ENCODE measurements around the gene FLOT1. TPM values are rescaled to one million over a fixed set of nuclear protein-coding genes. Genes with fewer than 3 reads are reported as not detected.
A peak's percentile ranks its signal among the peaks of the same experiment; 100 is the strongest.

The FLOT1 gene
- total and polyA plus RNA-seq, 2 of the 13 experiments (the other 11 are each of a cell fraction or from before 2014, with no cell fraction given): 82.3 to 130 TPM

DNA sequence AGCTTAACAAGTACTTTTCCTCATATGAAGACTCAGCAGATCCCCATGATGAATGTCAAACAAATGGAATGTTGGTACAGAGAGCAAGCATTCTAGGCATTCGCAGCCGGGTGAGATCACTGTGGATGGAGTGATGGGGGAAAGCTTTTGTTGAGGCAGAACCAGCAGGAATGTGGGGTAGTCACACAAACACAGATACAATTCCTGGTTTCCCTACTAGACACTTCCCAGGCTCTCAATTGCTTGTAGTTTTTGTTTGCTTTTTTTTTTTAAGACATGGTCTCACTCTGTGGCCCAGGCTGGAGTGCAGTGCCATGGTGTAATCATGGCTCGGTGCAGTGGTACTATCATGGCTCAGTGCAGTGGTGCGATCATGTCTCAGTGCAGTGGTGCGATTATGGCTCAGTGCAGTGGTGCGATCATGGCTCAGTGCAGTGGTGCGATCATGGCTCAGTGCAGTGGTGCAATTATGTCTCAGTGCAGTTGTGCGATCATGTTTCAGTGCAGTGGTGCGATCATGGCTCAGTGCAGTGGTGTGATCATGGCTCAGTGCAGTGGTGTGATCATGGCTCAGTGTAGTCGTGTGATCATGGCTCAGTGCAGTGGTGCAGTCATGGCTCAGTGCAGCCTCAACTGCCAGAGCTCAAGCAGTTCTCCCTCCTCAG, 17.2 kb upstream of the FLOT1 start (continued):
- TF ChIP-seq, protein P1, sequence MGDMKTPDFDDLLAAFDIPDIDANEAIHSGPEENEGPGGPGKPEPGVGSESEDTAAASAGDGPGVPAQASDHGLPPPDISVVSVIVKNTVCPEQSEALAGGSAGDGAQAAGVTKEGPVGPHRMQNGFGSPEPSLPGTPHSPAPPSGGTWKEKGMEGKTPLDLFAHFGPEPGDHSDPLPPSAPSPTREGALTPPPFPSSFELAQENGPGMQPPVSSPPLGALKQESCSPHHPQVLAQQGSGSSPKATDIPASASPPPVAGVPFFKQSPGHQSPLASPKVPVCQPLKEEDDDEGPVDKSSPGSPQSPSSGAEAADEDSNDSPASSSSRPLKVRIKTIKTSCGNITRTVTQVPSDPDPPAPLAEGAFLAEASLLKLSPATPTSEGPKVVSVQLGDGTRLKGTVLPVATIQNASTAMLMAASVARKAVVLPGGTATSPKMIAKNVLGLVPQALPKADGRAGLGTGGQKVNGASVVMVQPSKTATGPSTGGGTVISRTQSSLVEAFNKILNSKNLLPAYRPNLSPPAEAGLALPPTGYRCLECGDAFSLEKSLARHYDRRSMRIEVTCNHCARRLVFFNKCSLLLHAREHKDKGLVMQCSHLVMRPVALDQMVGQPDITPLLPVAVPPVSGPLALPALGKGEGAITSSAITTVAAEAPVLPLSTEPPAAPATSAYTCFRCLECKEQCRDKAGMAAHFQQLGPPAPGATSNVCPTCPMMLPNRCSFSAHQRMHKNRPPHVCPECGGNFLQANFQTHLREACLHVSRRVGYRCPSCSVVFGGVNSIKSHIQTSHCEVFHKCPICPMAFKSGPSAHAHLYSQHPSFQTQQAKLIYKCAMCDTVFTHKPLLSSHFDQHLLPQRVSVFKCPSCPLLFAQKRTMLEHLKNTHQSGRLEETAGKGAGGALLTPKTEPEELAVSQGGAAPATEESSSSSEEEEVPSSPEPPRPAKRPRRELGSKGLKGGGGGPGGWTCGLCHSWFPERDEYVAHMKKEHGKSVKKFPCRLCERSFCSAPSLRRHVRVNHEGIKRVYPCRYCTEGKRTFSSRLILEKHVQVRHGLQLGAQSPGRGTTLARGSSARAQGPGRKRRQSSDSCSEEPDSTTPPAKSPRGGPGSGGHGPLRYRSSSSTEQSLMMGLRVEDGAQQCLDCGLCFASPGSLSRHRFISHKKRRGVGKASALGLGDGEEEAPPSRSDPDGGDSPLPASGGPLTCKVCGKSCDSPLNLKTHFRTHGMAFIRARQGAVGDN (CRISPR knock-in tag; IDR thresholded peaks at IDR 0.05): peak; percentile 89
- TF ChIP-seq HIVEP1 (CRISPR knock-in tag; IDR thresholded peaks at IDR 0.05) (no peak), TEAD2 (CRISPR knock-in tag; IDR thresholded peaks at IDR 0.05) (no peak), ARHGAP35 (CRISPR knock-in tag; IDR thresholded peaks at IDR 0.05; ENCODE audit: borderline replicate concordance) (no peak), KDM1A (CRISPR knock-in tag; IDR thresholded peaks at IDR 0.05) (0 out of 2 replicates have a peak, but pooled peaks have one; percentile 37), ZSCAN20 (CRISPR knock-in tag; IDR thresholded peaks at IDR 0.05; ENCODE audit: borderline replicate concordance) (no peak), ZNF749 (CRISPR knock-in tag; IDR thresholded peaks at IDR 0.05; ENCODE audit: borderline replicate concordance) (no peak), POLR2AphosphoS5 (IDR thresholded peaks at IDR 0.05; ENCODE audit: low read depth, low read length) (no peak), SP2 (CRISPR knock-in tag; IDR thresholded peaks at IDR 0.05) (no peak), KAT2B (IDR thresholded peaks at IDR 0.05; ENCODE audit: borderline replicate concordance, low read depth, low read length) (no peak), MYC (CRISPR knock-in tag; IDR thresholded peaks at IDR 0.05; ENCODE audit: borderline replicate concordance) (no peak), TAF15 (IDR thresholded peaks at IDR 0.05; ENCODE audit: low read depth, low read length, poor library complexity, severe bottlenecking) (no peak), PHF5A (CRISPR knock-in tag; IDR thresholded peaks at IDR 0.05; ENCODE audit: low read depth, unreplicated experiment) (no peak), ZFYVE20 (CRISPR knock-in tag; IDR thresholded peaks at IDR 0.05; ENCODE audit: borderline replicate concordance, low read depth) (no peak)
- TF ChIP-seq, protein P2, sequence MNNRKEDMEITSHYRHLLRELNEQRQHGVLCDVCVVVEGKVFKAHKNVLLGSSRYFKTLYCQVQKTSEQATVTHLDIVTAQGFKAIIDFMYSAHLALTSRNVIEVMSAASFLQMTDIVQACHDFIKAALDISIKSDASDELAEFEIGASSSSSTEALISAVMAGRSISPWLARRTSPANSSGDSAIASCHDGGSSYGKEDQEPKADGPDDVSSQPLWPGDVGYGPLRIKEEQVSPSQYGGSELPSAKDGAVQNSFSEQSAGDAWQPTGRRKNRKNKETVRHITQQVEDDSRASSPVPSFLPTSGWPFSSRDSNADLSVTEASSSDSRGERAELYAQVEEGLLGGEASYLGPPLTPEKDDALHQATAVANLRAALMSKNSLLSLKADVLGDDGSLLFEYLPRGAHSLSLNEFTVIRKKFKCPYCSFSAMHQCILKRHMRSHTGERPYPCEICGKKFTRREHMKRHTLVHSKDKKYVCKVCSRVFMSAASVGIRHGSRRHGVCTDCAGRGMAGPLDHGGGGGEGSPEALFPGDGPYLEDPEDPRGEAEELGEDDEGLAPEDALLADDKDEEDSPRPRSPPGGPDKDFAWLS (CRISPR knock-in tag; IDR thresholded peaks at IDR 0.05; ENCODE audit: borderline replicate concordance): no peak
- TF ChIP-seq, protein P3, sequence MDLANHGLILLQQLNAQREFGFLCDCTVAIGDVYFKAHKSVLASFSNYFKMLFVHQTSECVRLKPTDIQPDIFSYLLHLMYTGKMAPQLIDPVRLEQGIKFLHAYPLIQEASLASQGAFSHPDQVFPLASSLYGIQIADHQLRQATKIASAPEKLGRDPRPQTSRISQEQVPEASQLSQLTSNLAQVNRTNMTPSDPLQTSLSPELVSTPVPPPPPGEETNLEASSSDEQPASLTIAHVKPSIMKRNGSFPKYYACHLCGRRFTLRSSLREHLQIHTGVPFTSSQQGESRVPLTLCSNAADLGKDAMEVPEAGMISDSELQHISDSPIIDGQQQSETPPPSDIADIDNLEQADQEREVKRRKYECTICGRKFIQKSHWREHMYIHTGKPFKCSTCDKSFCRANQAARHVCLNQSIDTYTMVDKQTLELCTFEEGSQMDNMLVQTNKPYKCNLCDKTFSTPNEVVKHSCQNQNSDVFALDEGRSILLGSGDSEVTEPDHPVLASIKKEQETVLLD (CRISPR knock-in tag; IDR thresholded peaks at IDR 0.05; ENCODE audit: low read depth): no peak
- TF ChIP-seq, protein P4, sequence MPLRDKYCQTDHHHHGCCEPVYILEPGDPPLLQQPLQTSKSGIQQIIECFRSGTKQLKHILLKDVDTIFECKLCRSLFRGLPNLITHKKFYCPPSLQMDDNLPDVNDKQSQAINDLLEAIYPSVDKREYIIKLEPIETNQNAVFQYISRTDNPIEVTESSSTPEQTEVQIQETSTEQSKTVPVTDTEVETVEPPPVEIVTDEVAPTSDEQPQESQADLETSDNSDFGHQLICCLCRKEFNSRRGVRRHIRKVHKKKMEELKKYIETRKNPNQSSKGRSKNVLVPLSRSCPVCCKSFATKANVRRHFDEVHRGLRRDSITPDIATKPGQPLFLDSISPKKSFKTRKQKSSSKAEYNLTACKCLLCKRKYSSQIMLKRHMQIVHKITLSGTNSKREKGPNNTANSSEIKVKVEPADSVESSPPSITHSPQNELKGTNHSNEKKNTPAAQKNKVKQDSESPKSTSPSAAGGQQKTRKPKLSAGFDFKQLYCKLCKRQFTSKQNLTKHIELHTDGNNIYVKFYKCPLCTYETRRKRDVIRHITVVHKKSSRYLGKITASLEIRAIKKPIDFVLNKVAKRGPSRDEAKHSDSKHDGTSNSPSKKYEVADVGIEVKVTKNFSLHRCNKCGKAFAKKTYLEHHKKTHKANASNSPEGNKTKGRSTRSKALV (CRISPR knock-in tag; IDR thresholded peaks at IDR 0.05): no peak
- TF ChIP-seq, protein P5, sequence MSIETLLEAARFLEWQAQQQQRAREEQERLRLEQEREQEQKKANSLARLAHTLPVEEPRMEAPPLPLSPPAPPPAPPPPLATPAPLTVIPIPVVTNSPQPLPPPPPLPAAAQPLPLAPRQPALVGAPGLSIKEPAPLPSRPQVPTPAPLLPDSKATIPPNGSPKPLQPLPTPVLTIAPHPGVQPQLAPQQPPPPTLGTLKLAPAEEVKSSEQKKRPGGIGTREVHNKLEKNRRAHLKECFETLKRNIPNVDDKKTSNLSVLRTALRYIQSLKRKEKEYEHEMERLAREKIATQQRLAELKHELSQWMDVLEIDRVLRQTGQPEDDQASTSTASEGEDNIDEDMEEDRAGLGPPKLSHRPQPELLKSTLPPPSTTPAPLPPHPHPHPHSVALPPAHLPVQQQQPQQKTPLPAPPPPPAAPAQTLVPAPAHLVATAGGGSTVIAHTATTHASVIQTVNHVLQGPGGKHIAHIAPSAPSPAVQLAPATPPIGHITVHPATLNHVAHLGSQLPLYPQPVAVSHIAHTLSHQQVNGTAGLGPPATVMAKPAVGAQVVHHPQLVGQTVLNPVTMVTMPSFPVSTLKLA (IDR thresholded peaks at IDR 0.05): no peak
